ENCODE data around the gene CCDC57. TPM values are rescaled to one million over a fixed set of nuclear protein-coding genes. Genes with fewer than 3 reads are reported as not detected.

The CCDC57 gene
- total RNA-seq, 1 experiment from 2014 or later: 140 TPM

DNA sequence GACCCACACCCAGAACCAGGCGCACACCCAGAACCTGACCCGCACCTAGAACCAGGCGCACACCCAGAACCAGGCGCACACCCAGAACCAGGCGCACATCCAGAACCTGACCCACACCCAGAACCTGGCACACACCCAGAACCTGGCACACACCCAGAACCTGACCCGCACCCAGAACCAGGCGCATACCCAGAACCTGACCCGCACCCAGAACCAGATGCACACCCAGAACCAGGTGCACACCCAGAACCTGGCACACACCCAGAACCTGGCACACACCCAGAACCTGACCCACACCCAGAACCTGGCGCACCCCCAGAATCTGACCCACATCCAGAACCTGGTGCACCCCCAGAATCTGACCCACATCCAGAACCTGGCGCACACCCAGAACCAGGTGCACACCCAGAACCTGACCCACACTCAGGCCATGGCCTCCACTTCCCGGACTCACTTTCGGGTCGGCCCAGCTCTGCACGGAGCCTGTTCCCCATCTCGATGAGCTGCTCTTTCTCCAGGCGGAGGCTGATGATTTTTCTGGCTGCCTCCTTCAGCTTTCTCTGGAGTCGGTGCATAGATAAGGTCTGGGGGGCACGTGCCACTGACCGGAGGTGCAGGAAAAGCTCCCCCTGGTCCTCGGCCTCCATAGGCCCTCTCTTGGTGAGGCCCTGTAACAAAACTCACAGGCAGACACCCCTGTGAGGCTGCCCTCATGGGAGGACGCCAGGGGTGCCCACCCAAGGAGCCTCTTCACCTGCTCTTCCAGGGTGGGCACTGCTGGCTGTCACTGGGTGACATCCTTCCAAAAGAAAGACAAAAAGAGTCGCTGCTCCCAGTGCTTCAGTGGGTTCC lies 61.3 kb downstream of the CCDC57 start:
- Histone ChIP-seq H3K27me3 (ENCODE audit: insufficient read depth, low read depth) (no peaks in the 10 kb centered on the region), H3K9me3 (ENCODE audit: insufficient read depth, low read depth) (no peaks in the 10 kb centered on the region), H3K79me2 (ENCODE audit: low read depth) (no peaks in the 10 kb centered on the region), H3K4me1 (replicated peaks; ENCODE audit: insufficient read depth) (no peaks in the 10 kb centered on the region), H3K4me3 (no peak overlapping the region), H3K4me2 (no peak overlapping the region), H3K36me3 (ENCODE audit: low read depth) (no peaks in the 10 kb centered on the region), H3F3A (ENCODE audit: insufficient read depth, low read depth) (no peaks in the 10 kb centered on the region), H3K27ac (no peak overlapping the region), H4K20me1 (ENCODE audit: insufficient read depth) (no peaks in the 10 kb centered on the region), H3K9me2 (ENCODE audit: insufficient read depth) (no peaks in the 10 kb centered on the region), H2AFZ (no peak overlapping the region)
- no TSS peak for BruUV-seq (replicated peaks)
- TF ChIP-seq, protein P1, sequence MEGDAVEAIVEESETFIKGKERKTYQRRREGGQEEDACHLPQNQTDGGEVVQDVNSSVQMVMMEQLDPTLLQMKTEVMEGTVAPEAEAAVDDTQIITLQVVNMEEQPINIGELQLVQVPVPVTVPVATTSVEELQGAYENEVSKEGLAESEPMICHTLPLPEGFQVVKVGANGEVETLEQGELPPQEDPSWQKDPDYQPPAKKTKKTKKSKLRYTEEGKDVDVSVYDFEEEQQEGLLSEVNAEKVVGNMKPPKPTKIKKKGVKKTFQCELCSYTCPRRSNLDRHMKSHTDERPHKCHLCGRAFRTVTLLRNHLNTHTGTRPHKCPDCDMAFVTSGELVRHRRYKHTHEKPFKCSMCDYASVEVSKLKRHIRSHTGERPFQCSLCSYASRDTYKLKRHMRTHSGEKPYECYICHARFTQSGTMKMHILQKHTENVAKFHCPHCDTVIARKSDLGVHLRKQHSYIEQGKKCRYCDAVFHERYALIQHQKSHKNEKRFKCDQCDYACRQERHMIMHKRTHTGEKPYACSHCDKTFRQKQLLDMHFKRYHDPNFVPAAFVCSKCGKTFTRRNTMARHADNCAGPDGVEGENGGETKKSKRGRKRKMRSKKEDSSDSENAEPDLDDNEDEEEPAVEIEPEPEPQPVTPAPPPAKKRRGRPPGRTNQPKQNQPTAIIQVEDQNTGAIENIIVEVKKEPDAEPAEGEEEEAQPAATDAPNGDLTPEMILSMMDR (conservative IDR thresholded peaks at IDR 0.05): no peak
- no peak for TF ChIP-seq EZH2 (IDR thresholded peaks at IDR 0.05; ENCODE audit: low read depth)
- intact Hi-C loops (cut with micrococcal nuclease; ENCODE audit: unreplicated experiment): no loop called here
- no peak for DNase-seq
- POLR2A ChIA-PET (ENCODE audit: unreplicated experiment): no interaction called here
- CTCF ChIA-PET: no interaction called here

DNA sequence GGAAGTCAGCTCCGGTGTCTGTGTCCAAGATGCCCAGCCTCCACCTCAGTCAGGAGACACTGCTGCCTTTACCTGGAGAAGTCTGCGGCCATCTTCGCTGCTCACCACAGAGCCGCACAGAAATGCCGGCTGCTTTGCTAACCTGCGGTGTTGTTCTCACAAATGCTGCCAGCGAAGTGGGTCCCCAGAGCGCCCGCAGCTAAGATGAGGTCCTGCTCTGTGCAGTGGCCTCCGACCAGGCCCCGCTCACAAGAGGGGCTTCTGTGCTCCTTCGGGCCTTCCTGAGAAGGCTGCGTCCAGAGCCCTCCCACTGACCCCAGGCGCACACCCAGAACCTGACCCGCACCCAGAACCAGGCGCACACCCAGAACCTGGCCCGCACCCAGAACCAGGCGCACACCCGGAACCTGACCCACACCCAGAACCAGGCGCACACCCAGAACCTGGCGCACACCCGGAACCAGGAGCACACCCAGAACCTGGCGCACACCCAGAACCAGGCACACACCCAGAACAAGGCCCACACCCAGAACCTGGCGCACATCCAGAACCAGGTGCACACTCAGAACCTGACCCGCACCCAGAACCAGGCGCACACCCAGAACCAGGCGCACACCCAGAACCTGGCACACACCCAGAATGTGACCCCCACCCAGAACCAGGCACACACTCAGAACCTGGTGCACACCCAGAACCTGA lies 63.1 kb downstream of the CCDC57 start:
- DNase-seq: no peak
- no peaks in the 10 kb centered on the region for H3K79me2 ChIP-seq (ENCODE audit: low read depth)
- H3K4me2 ChIP-seq: no peak overlapping the region
- intact Hi-C loops (cut with micrococcal nuclease; ENCODE audit: unreplicated experiment): no loop called here
- no peaks in the 10 kb centered on the region for H3K9me2 ChIP-seq (ENCODE audit: insufficient read depth)
- ChIA-PET POLR2A (ENCODE audit: unreplicated experiment) (no interaction called here), CTCF (no interaction called here)
- TF ChIP-seq, protein P1 (conservative IDR thresholded peaks at IDR 0.05): no peak
- no peak for TF ChIP-seq EZH2 (IDR thresholded peaks at IDR 0.05; ENCODE audit: low read depth)
- no peaks in the 10 kb centered on the region for H3F3A ChIP-seq (ENCODE audit: insufficient read depth, low read depth)
- H4K20me1 ChIP-seq (ENCODE audit: insufficient read depth): no peaks in the 10 kb centered on the region
- H3K27ac ChIP-seq: no peak overlapping the region
- H3K4me3 ChIP-seq: no peak overlapping the region
- H3K4me1 ChIP-seq (replicated peaks; ENCODE audit: insufficient read depth): no peaks in the 10 kb centered on the region
- no peaks in the 10 kb centered on the region for H3K9me3 ChIP-seq (ENCODE audit: insufficient read depth, low read depth)
- H3K27me3 ChIP-seq (ENCODE audit: insufficient read depth, low read depth): no peaks in the 10 kb centered on the region
- no TSS peak for BruUV-seq (replicated peaks)
- no peaks in the 10 kb centered on the region for H3K36me3 ChIP-seq (ENCODE audit: low read depth)
- H2AFZ ChIP-seq: no peak overlapping the region

DNA sequence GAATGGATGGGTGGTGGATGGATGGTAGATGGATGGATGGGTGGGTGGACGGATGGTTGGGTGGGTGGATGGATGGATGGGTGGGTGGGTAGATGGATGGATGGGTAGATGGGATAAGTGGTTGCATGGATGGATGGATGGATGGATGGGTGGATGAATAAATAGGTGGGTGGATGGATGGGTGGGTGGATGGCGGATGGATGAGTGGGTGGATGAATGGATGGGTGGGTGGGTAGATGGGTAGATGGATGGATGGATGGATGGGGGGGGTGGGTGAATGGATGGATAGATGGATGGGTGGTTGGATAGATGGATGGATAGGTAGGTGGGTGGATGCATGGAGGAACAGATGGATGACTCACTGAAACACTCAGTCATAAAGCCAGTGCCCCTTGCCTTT lies 63.6 kb downstream of the CCDC57 start:
- no peaks in the 10 kb centered on the region for H3K9me3 ChIP-seq (ENCODE audit: insufficient read depth, low read depth)
- H3K27ac ChIP-seq: no peak overlapping the region
- no peaks in the 10 kb centered on the region for H3K36me3 ChIP-seq (ENCODE audit: low read depth)
- no peaks in the 10 kb centered on the region for H4K20me1 ChIP-seq (ENCODE audit: insufficient read depth)
- no peak overlapping the region for H3K4me3 ChIP-seq
- H3K4me2 ChIP-seq: no peak overlapping the region
- H3K4me1 ChIP-seq (replicated peaks; ENCODE audit: insufficient read depth): no peaks in the 10 kb centered on the region
- no peaks in the 10 kb centered on the region for H3K27me3 ChIP-seq (ENCODE audit: insufficient read depth, low read depth)
- TF ChIP-seq, protein P1 (conservative IDR thresholded peaks at IDR 0.05): no peak
- TF ChIP-seq EZH2 (IDR thresholded peaks at IDR 0.05; ENCODE audit: low read depth): no peak
- no peaks in the 10 kb centered on the region for H3K9me2 ChIP-seq (ENCODE audit: insufficient read depth)
- CTCF ChIA-PET: no interaction called here
- no TSS peak for BruUV-seq (replicated peaks)
- intact Hi-C loops (cut with micrococcal nuclease; ENCODE audit: unreplicated experiment): no loop called here
- no peaks in the 10 kb centered on the region for H3K79me2 ChIP-seq (ENCODE audit: low read depth)
- POLR2A ChIA-PET (ENCODE audit: unreplicated experiment): no interaction called here
- no peak for DNase-seq
- H3F3A ChIP-seq (ENCODE audit: insufficient read depth, low read depth): no peaks in the 10 kb centered on the region
- H2AFZ ChIP-seq: no peak overlapping the region

Measured in PC-9 (cell line).